NT2/D1 (cell line): Measurements from ENCODE around the gene RANBP17.

Experiments
- DNase-seq: peaks from one replicate; pipeline ENCODE4 v3.0.0-alpha.2; 2011; ENCODE audit warnings: low read depth, low spot score
- H3K27me3 ChIP-seq: 2 replicates; pipeline ENCODE4 v1.6.0; 2011; ENCODE audit warnings: mild to moderate bottlenecking; ENCODE audit not compliant: insufficient read length, insufficient read depth
- H3K36me3 ChIP-seq: 2 replicates; pipeline ENCODE4 v1.6.1; 2011; ENCODE audit warnings: mild to moderate bottlenecking, low read length, mixed read lengths; ENCODE audit not compliant: insufficient read depth, insufficient read length
- H3K4me1 ChIP-seq: 2 replicates; pipeline ENCODE4 v1.5.1; 2011; ENCODE audit not compliant: insufficient read depth, insufficient read length
- H3K4me3 ChIP-seq: 2 replicates; pipeline ENCODE4 v1.5.1; 2011; ENCODE audit warnings: low read depth; ENCODE audit not compliant: insufficient read length
- H3K9ac ChIP-seq: 2 replicates; pipeline ENCODE4 v1.6.0; 2011; ENCODE audit warnings: low read depth; ENCODE audit not compliant: insufficient read length
- H3K9me3 ChIP-seq: 2 replicates; pipeline ENCODE4 v1.5.1; 2011; ENCODE audit warnings: mild to moderate bottlenecking, low read length; ENCODE audit not compliant: insufficient read depth
- SUZ12 ChIP-seq: IDR thresholded peaks from 2 replicates; pipeline ENCODE4 v1.6.1; 2011; ENCODE audit not compliant: insufficient read length, insufficient read depth; ENCODE audit errors: extremely low read depth
- YY1 ChIP-seq: IDR thresholded peaks from 2 replicates; pipeline ENCODE4 v1.6.1; 2011; ENCODE audit not compliant: insufficient read length, insufficient read depth
- ZNF274 ChIP-seq: IDR thresholded peaks from 2 replicates; pipeline ENCODE4 v1.6.1; 2011; ENCODE audit warnings: mild to moderate bottlenecking, low read depth, low read length

Gene RANBP17

GRCh38 chr5:171268700-171269620, 407.1 kb downstream of the RANBP17 start:
- no peak for TF ChIP-seq ZNF274
- no peak for TF ChIP-seq SUZ12
- TF ChIP-seq YY1: no peak
- Histone ChIP-seq H3K4me3 (no peak overlapping the region), H3K27me3 (no peaks in the 10 kb centered on the region), H3K9ac (no peak overlapping the region), H3K36me3 (no peaks in the 10 kb centered on the region), H3K9me3 (no peaks in the 10 kb centered on the region), H3K4me1 (no peaks in the 10 kb centered on the region)
- no peak for DNase-seq

DNA sequence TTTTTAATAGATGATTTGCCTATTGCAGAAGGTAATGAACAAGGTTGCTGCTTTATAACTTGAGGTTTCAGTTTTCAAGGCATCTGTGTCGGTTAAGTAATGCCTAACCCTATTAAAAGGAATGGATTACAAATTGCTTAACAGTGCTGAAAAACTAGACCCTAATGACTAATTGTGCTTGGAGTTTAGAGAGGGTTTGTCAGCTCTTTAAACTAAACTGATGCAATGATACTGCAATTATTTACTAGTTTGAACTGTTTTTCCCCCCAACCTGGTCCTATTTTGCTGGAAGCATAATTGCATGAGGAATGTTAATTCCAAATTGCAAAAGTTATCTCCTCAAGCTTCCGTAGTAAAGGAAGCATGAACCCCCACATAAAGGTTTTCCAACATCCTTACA, 407.9 kb downstream of the RANBP17 start:
- DNase-seq: no peak
- Histone ChIP-seq H3K36me3 (no peaks in the 10 kb centered on the region), H3K27me3 (no peaks in the 10 kb centered on the region), H3K4me3 (no peak overlapping the region), H3K9me3 (no peaks in the 10 kb centered on the region), H3K4me1 (no peaks in the 10 kb centered on the region), H3K9ac (no peak overlapping the region)
- TF ChIP-seq ZNF274: no peak
- TF ChIP-seq YY1: no peak
- TF ChIP-seq SUZ12: no peak

- no peak for TF ChIP-seq YY1
- TF ChIP-seq SUZ12: no peak
- no peak for TF ChIP-seq ZNF274
- Histone ChIP-seq H3K9ac (no peak overlapping the region), H3K4me3 (no peak overlapping the region)
Measured at GRCh38 chr5:171270136-171270535, 408.3 kb downstream of the RANBP17 start.

DNA sequence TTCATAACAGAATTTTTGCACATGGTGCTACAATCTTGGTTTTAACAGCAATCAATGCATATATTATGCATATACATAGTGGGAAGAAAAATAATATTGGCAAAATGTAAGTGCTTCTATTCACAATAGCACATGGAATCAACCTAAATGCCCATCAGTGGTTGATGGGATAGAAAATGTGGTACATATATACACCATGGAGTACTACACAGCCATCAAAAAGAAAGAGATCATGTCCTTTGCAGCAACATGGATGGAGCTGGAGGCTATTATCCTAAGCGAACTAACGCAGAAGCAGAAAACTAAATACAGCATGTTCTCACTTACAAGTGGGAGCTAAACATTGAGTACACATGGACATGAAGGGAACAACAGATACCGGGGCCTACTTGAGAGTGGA, 410.0 kb downstream of the RANBP17 start:
- Histone ChIP-seq H3K36me3 (no peaks in the 10 kb centered on the region), H3K4me1 (no peaks in the 10 kb centered on the region)
- TF ChIP-seq ZNF274 (no peak), YY1 (no peak), SUZ12 (no peak)

More at GRCh38 chr5:171270136-171270535, 408.3 kb downstream of the RANBP17 start:
- H3K36me3 ChIP-seq: no peaks in the 10 kb centered on the region
- H3K9me3 ChIP-seq: no peaks in the 10 kb centered on the region
- no peaks in the 10 kb centered on the region for H3K27me3 ChIP-seq
- H3K4me1 ChIP-seq: no peaks in the 10 kb centered on the region
- DNase-seq: no peak

DNA sequence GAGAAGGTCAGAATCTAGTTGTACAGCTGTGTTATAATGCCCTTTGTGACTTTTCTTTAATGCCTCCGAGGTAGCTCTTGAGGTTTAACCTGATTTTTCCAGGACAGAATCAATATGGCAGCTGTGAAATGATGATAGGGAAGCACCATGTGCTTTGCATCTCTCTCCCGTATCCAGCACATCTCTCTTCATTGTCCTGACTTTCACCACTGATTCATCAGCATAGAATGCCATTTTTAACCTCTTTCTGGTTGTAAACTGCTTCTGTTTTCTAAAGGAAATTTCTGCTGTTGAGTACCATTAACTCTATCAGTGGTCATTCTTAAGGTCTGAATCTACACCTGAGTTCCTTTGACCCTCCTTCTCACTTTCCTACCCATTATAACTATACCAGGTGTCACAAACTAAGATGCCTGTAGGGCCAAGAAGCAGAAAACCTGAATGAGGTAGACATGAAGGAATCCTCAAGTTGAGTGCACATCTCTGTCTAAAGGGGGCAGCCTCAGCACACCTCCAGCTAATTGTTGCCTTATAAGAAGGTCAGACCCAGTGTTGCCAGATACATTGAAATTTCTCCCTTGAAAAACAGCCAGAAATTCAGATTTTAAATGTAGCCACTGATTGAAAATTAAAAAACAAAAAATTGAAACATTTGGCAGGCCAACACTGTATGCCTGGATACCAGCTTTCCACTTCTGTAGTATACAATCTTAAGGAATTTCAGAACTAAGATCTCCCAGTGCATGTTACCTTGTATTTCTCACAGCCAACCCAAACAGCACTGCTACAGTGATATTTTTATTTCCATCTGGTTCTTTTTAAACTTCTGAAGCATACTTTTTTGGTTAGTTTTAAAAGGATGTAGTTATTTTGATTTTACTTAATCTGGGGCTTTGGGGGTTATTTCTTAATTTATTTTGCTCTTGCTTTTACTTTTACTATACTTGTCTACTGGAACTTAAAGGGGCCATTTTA, 411.5 kb downstream of the RANBP17 start:
- no peaks in the 10 kb centered on the region for H3K36me3 ChIP-seq
- DNase-seq: peak; percentile 18
- H3K9ac ChIP-seq: no peak overlapping the region
- H3K9me3 ChIP-seq: no peaks in the 10 kb centered on the region
- no peaks in the 10 kb centered on the region for H3K27me3 ChIP-seq
- H3K4me1 ChIP-seq: no peaks in the 10 kb centered on the region
- H3K4me3 ChIP-seq: no peak overlapping the region
- TF ChIP-seq ZNF274: no peak
- TF ChIP-seq YY1: no peak
- no peak for TF ChIP-seq SUZ12

More for the DNA sequence above, 410.0 kb downstream of the RANBP17 start:
- H3K9ac ChIP-seq: no peak overlapping the region
- no peak overlapping the region for H3K4me3 ChIP-seq
- H3K27me3 ChIP-seq: no peaks in the 10 kb centered on the region
- DNase-seq: no peak
- H3K9me3 ChIP-seq: no peaks in the 10 kb centered on the region

GRCh38 chr5:171275841-171276544, 414.2 kb downstream of the RANBP17 start:
- H3K9me3 ChIP-seq: no peaks in the 10 kb centered on the region
- DNase-seq: no peak

More at GRCh38 chr5:171275841-171276544, 414.2 kb downstream of the RANBP17 start:
- Histone ChIP-seq H3K27me3 (no peaks in the 10 kb centered on the region), H3K36me3 (no peaks in the 10 kb centered on the region), H3K4me3 (no peak overlapping the region), H3K4me1 (no peaks in the 10 kb centered on the region), H3K9ac (no peak overlapping the region)
- TF ChIP-seq YY1: no peak
